RWPE2 (cell line): ENCODE data around the gene EIF4G1.

Experiments
- ATAC-seq: fragments of 200-7000 bp; cut with Tn5 transposase; 3 replicates; pipeline ENCODE4 v1.9.1; 2021; ENCODE audit warnings: low read depth
- DNase-seq: peaks from one replicate; pipeline ENCODE4 v3.0.0-alpha.2; 2020; ENCODE audit warnings: low spot score
- H3K27ac ChIP-seq: fragments of 450-650 bp; 2 replicates; pipeline ENCODE4 v1.5.1; 2017; ENCODE audit warnings: mild to moderate bottlenecking; ENCODE audit not compliant: poor library complexity, severe bottlenecking
- H3K27me3 ChIP-seq: fragments of 250-450 bp; sonication (Bioruptor Pico); 2 replicates; pipeline ENCODE4 v1.5.1; 2021; ENCODE audit warnings: mild to moderate bottlenecking, moderate library complexity; ENCODE audit not compliant: insufficient read depth, poor library complexity, severe bottlenecking
- H3K36me3 ChIP-seq: fragments of 250-450 bp; sonication (Bioruptor Pico); 2 replicates; pipeline ENCODE4 v1.5.1; 2020; ENCODE audit warnings: low read depth, mild to moderate bottlenecking, moderate library complexity
- H3K4me1 ChIP-seq: fragments of 250-450 bp; sonication (Bioruptor Pico); 2 replicates; pipeline ENCODE4 v1.5.1; 2021; ENCODE audit warnings: mild to moderate bottlenecking, moderate library complexity; ENCODE audit not compliant: insufficient read depth, poor library complexity, severe bottlenecking
- H3K4me3 ChIP-seq: fragments of 250-450 bp; sonication (Bioruptor Pico); 2 replicates; pipeline ENCODE4 v1.5.1; 2021; ENCODE audit warnings: mild to moderate bottlenecking, moderate library complexity; ENCODE audit not compliant: severe bottlenecking
- H3K9me3 ChIP-seq: fragments of 250-450 bp; sonication (Bioruptor Pico); 2 replicates; pipeline ENCODE4 v1.5.1; 2021; ENCODE audit warnings: mild to moderate bottlenecking, moderate library complexity; ENCODE audit not compliant: severe bottlenecking
- CTCF ChIP-seq: fragments of 450-650 bp; IDR thresholded peaks from one replicate; pipeline ENCODE4 v1.5.1; 2017; ENCODE audit warnings: mild to moderate bottlenecking, moderate library complexity; ENCODE audit not compliant: poor library complexity, severe bottlenecking

The EIF4G1 gene

GRCh38 chr3:184291738-184292445 is 22.5 kb upstream of the EIF4G1 start:
- ATAC-seq (no peak), DNase-seq (no peak)
- Histone ChIP-seq H3K4me1 (no peaks in the 10 kb centered on the region), H3K27ac (no peak overlapping the region), H3K4me3 (no peak overlapping the region), H3K36me3 (no peaks in the 10 kb centered on the region), H3K9me3 (no peaks in the 10 kb centered on the region), H3K27me3 (no peaks in the 10 kb centered on the region)
- no peak for TF ChIP-seq CTCF

- peaks cover 4% of the 10 kb centered on the region for H3K4me1 ChIP-seq
- no peak for ATAC-seq
- H3K9me3 ChIP-seq: no peaks in the 10 kb centered on the region
- no peak overlapping the region for H3K27ac ChIP-seq
- no peaks in the 10 kb centered on the region for H3K27me3 ChIP-seq
- DNase-seq: no peak
- peaks cover 7% of the 10 kb centered on the region for H3K36me3 ChIP-seq
- TF ChIP-seq CTCF: no peak
- H3K4me3 ChIP-seq: no peak overlapping the region
Observed at GRCh38 chr3:184295771-184296170, 18.6 kb upstream of the EIF4G1 start.

GRCh38 chr3:184296616-184297015 is 17.8 kb upstream of the EIF4G1 start:
- no peak for DNase-seq
- H3K36me3 ChIP-seq: peaks cover 16% of the 10 kb centered on the region
- H3K27me3 ChIP-seq: no peaks in the 10 kb centered on the region
- H3K4me1 ChIP-seq: peaks cover 6% of the 10 kb centered on the region
- H3K27ac ChIP-seq: no peak overlapping the region
- no peaks in the 10 kb centered on the region for H3K9me3 ChIP-seq
- no peak for ATAC-seq
- no peak overlapping the region for H3K4me3 ChIP-seq
- no peak for TF ChIP-seq CTCF

GRCh38 chr3:184298759-184299487 is 15.5 kb upstream of the EIF4G1 start, which contains the start of gene PSMD2:
PSMD2 (plus strand) TSS chr3:184299241; CDS start chr3:184299267, 26 bp downstream.
- Histone ChIP-seq H3K27ac (peak within 1 kb of the TSS; percentile 95), H3K9me3 (no peaks in the 10 kb centered on the region), H3K4me3 (peak within 1 kb of the TSS; percentile 69), H3K4me1 (peaks cover 6% of the 10 kb centered on the region), H3K36me3 (peaks cover 39% of the 10 kb centered on the region), H3K27me3 (no peaks in the 10 kb centered on the region)
- DNase-seq: peak; percentile 97
- ATAC-seq: peak; percentile 92
- TF ChIP-seq CTCF: no peak
